ENCODE data around the gene MARK2.

Gene MARK2

GRCh38 chr11:63911876-63912275 lies 73.0 kb downstream of the MARK2 start:
- H3K36me3 ChIP-seq: peaks cover 8 to 33% (median 17%) of the 10 kb centered on the region in 3 donors
- H3K27ac ChIP-seq: peak overlapping the region; percentile 23 to 69
- no peak for TF ChIP-seq CTCF (IDR thresholded peaks at IDR 0.05)
- no peaks in the 10 kb centered on the region for H3K27me3 ChIP-seq
- intact Hi-C loops (cut with DNase I; ENCODE audit: low total_unique reads): no loop called here
- peaks cover 0 to 56% (median 51%) of the 10 kb centered on the region in 4 donors for H3K4me1 ChIP-seq
- no peak overlapping the region for H3K4me3 ChIP-seq
- no peak for DNase-seq
- H3K9me3 ChIP-seq: no peaks in the 10 kb centered on the region

GRCh38 chr11:63912678-63913077 lies 73.8 kb downstream of the MARK2 start:
- intact Hi-C loops (cut with DNase I; ENCODE audit: low total_unique reads): no loop called here
- TF ChIP-seq CTCF (IDR thresholded peaks at IDR 0.05): no peak
- H3K27ac ChIP-seq: no peak overlapping the region
- no peak overlapping the region for H3K4me3 ChIP-seq
- H3K9me3 ChIP-seq: no peaks in the 10 kb centered on the region
- H3K4me1 ChIP-seq: peaks cover 0 to 62% (median 56%) of the 10 kb centered on the region in 4 donors
- DNase-seq: no peak
- H3K36me3 ChIP-seq: peaks cover 2 to 25% (median 9%) of the 10 kb centered on the region in 3 donors
- no peaks in the 10 kb centered on the region for H3K27me3 ChIP-seq

GRCh38 chr11:63913866-63914830 lies 75.2 kb downstream of the MARK2 start:
- intact Hi-C loops (cut with DNase I; ENCODE audit: low total_unique reads): no loop called here

GRCh38 chr11:63914896-63915691 lies 76.2 kb downstream of the MARK2 start:
- H3K9me3 ChIP-seq: no peaks in the 10 kb centered on the region
- no peaks in the 10 kb centered on the region for H3K27me3 ChIP-seq
- no peak for TF ChIP-seq CTCF (IDR thresholded peaks at IDR 0.05)
- intact Hi-C loops (cut with DNase I; ENCODE audit: low total_unique reads): no loop called here
- H3K4me1 ChIP-seq: peaks cover 0 to 62% (median 56%) of the 10 kb centered on the region in 4 donors
- DNase-seq: no peak
- H3K4me3 ChIP-seq: no peak overlapping the region
- peaks cover 0 to 2% (median 0%) of the 10 kb centered on the region in 3 donors for H3K36me3 ChIP-seq
- H3K27ac ChIP-seq: peak overlapping the region; percentile 87 to 95

More at GRCh38 chr11:63913866-63914830, 75.2 kb downstream of the MARK2 start:
- H3K4me1 ChIP-seq: peaks cover 0 to 62% (median 56%) of the 10 kb centered on the region in 4 donors
- no peak for DNase-seq
- H3K4me3 ChIP-seq: no peak overlapping the region
- peaks cover 0 to 12% (median 2%) of the 10 kb centered on the region in 3 donors for H3K36me3 ChIP-seq
- no peaks in the 10 kb centered on the region for H3K27me3 ChIP-seq
- TF ChIP-seq CTCF (IDR thresholded peaks at IDR 0.05): no peak
- H3K9me3 ChIP-seq: no peaks in the 10 kb centered on the region
- no peak overlapping the region for H3K27ac ChIP-seq

GRCh38 chr11:63915961-63916836 lies 77.3 kb downstream of the MARK2 start:
- peak overlapping the region; percentile 87 to 95 for H3K27ac ChIP-seq
- H3K36me3 ChIP-seq: no peaks in the 10 kb centered on the region
- H3K27me3 ChIP-seq: no peaks in the 10 kb centered on the region
- peaks cover 0 to 60% (median 55%) of the 10 kb centered on the region in 4 donors for H3K4me1 ChIP-seq
- peak overlapping the region; percentile 54 to 63 for H3K4me3 ChIP-seq
- DNase-seq: peak in 1 of 2 donors; percentile 79
- peak; percentile 21 to 49 for TF ChIP-seq CTCF (IDR thresholded peaks at IDR 0.05)
- H3K9me3 ChIP-seq: no peaks in the 10 kb centered on the region
- intact Hi-C loops (cut with DNase I; ENCODE audit: low total_unique reads): no loop called here

Data from tibial artery (tissue), 4 donors.